K562 (cell line): Measurements from ENCODE around the gene GLIPR1. TPM values are rescaled to one million over a fixed set of nuclear protein-coding genes. Genes with fewer than 3 reads are reported as not detected.
"Not testable (repeated sequence)": the region's sequence is repeated elsewhere in the genome, so short reads cannot be mapped to it uniquely, and the experiment has no call there.

ENCODE experiments used
- ATAC-seq: fragments of 200-7000 bp; cut with Tn5 transposase; 3 replicates; pipeline ENCODE4 v1.9.1; 2020; ENCODE audit warnings: moderate library complexity
- BruUV-seq: library from RNA; stranded (reverse); fragments of 400-500 nt; replicated peaks from 2 replicates; lab custom pipeline; 2021; lab: Mats Ljungman, UMichigan
- CTCF ChIA-PET: fragments of 300-600 bp; formaldehyde crosslinking; extraction: SDS; loops from one replicate; lab custom pipeline; 2021; ENCODE audit warnings: low intra/inter-chr PET ratio; lab: Yijun Ruan, JAX
- POLR2A ChIA-PET: fragments of 300-600, 350-650 bp; sonication (Branson Sonifier 250); formaldehyde crosslinking; extraction: SDS; loops from one replicate; lab custom pipeline; 2021; ENCODE audit warnings: antibody characterized with exemption, inconsistent platforms; lab: Yijun Ruan, JAX
- DNase-seq, 4 experiments: peaks; one replicate each; pipeline versions ENCODE4 v3.0.0 to v3.0.0-alpha.2; 2011 to 2018; ENCODE audit warnings: low spot score in 3 of 4, mixed read lengths in 3 of 4; ENCODE audit errors: extremely low read depth in 1 of 4
- FAIRE-seq: peaks from 2 replicates; lab custom pipeline; 2011; peaks lifted over from hg19 to GRCh38; lab: Jason Lieb, UNC
- H2AFZ ChIP-seq: 2 replicates; pipeline ENCODE4 v1.6.0; 2011; ENCODE audit warnings: low read depth, low read length, control low read depth, inconsistent platforms
- H3K27ac ChIP-seq: fragments of 200-600 bp; 3 replicates; pipeline ENCODE4 v1.8.0; 2011; ENCODE audit warnings: low read depth, mild to moderate bottlenecking, control low read depth, inconsistent platforms, low read length, moderate library complexity, mixed read lengths; ENCODE audit errors: extremely low read depth
- H3K27me3 ChIP-seq, 2 experiments: fragments of 300-600 bp in 1 of 2; 2 replicates in 1 of 2; 3 replicates in 1 of 2; pipeline versions ENCODE4 v1.6.0 to v1.8.0; 2011; ENCODE audit warnings: inconsistent platforms in 2 of 2, low read length in 2 of 2, mild to moderate bottlenecking in 1 of 2, mixed read lengths in 1 of 2, moderate library complexity in 1 of 2; ENCODE audit not compliant: control insufficient read depth in 2 of 2, insufficient read depth in 2 of 2
- H3K36me3 ChIP-seq: fragments of 300-600 bp; 3 replicates; pipeline ENCODE4 v1.8.0; 2011; ENCODE audit warnings: mild to moderate bottlenecking, low read length, inconsistent platforms; ENCODE audit not compliant: control insufficient read depth, insufficient read depth
- H3K4me1 ChIP-seq, 2 experiments: fragments of 200-600 bp in 1 of 2; replicated peaks in 1 of 2; 2 replicates in 1 of 2; 3 replicates in 1 of 2; pipeline versions ENCODE4 v1.5.1 to v1.8.0; 2011; ENCODE audit warnings: inconsistent platforms in 2 of 2, low read length in 2 of 2, mild to moderate bottlenecking in 1 of 2, mixed read lengths in 1 of 2, moderate library complexity in 1 of 2; ENCODE audit not compliant: control insufficient read depth in 2 of 2, insufficient read depth in 2 of 2
- H3K4me2 ChIP-seq: 2 replicates; pipeline ENCODE4 v1.6.1; 2011; ENCODE audit warnings: low read length, control low read depth, inconsistent platforms, mixed read lengths; ENCODE audit not compliant: insufficient read depth
- H3K4me3 ChIP-seq: fragments of 200-600 bp; sonication (generic), shearing (Covaris generic); 2 replicates; pipeline ENCODE4 v1.5.1; 2016; ENCODE audit warnings: control low read depth, inconsistent platforms
- H3K79me2 ChIP-seq: fragments of 200-600 bp; 3 replicates; pipeline ENCODE4 v1.8.0; 2011; ENCODE audit warnings: low read length, inconsistent platforms; ENCODE audit not compliant: control insufficient read depth, insufficient read depth
- H3K9ac ChIP-seq, 2 experiments: 2 replicates each; pipeline versions ENCODE4 v1.6.0 to v1.6.1; 2011; ENCODE audit warnings: low read depth in 2 of 2, low read length in 2 of 2, control low read depth in 1 of 2, inconsistent platforms in 1 of 2, mild to moderate bottlenecking in 1 of 2, mixed read lengths in 1 of 2; ENCODE audit not compliant: insufficient read depth in 1 of 2
- H3K9me1 ChIP-seq: one replicate; pipeline ENCODE4 v1.6.0; 2011; ENCODE audit warnings: inconsistent platforms, mild to moderate bottlenecking, low read length, moderate library complexity; ENCODE audit not compliant: control insufficient read depth, insufficient read depth
- H3K9me3 ChIP-seq: replicated peaks from 2 replicates; pipeline ENCODE4 v1.5.1; 2011; ENCODE audit warnings: low read depth, low read length, inconsistent platforms; ENCODE audit not compliant: control insufficient read depth, insufficient read depth
- H4K20me1 ChIP-seq: replicated peaks from 2 replicates; pipeline ENCODE4 v1.6.1; 2011; ENCODE audit warnings: low read length, inconsistent platforms, mixed read lengths; ENCODE audit not compliant: control insufficient read depth, insufficient read depth
- HNRNPL ChIP-seq: fragments of 200-400 bp; formaldehyde crosslinking; IDR thresholded peaks from 2 replicates; pipeline ENCODE4 v1.6.1; 2017; ENCODE audit warnings: low read depth, mild to moderate bottlenecking, low read length
- NBN ChIP-seq: fragments of 450-650 bp; IDR thresholded peaks from 2 replicates; pipeline ENCODE4 v1.6.1; 2016; ENCODE audit warnings: low read depth, mild to moderate bottlenecking
- POLR2B ChIP-seq: fragments of 450-650 bp; IDR thresholded peaks from 2 replicates; pipeline ENCODE4 v1.6.1; 2018; ENCODE audit warnings: low read depth; ENCODE audit not compliant: partially characterized antibody
- WGBS: fragments of 100-300 bp; shearing (Covaris generic); methylation state at CpG from one replicate; pipeline ENCODE4 v1.1.6; 2016; ENCODE audit warnings: low coverage, mixed read lengths; ENCODE audit not compliant: insufficient coverage; ENCODE audit errors: missing lambda C conversion rate; 5-methylcytosine and 5-hydroxymethylcytosine counted together
- in situ Hi-C: fragments of 300-500 bp; cut with MboI; formaldehyde crosslinking; loops from 4 replicates; pipeline ENCODE4 v1.15.0; 2018; ENCODE audit warnings: inconsistent platforms, mixed read lengths
- intact Hi-C: fragments of 100-400 bp; cut with micrococcal nuclease; formaldehyde crosslinking; loops from 2 replicates; pipeline ENCODE4 v1.14.2; 2022
- polyA plus RNA-seq, 8 experiments: library from polyadenylated mRNA; depleted of rRNA in 4 of 8; stranded (reverse) in 5 of 8; unstranded in 3 of 8; fragments of >200 nt; fragmentation: Nextera tagmentation in 2 of 8; fragmentation: Illumina TruSeq in 1 of 8; extraction: Ambion mirVana in 2 of 8; extraction: Trizol in 1 of 8; gene quantifications; 2 replicates each; pipeline versions ENCODE4 v1.2.1 to v1.2.3, GENCODE V29; 2011 to 2014; ENCODE audit warnings: inconsistent platforms in 1 of 8, missing spikeins in 1 of 8
- total RNA-seq, 7 experiments: library from RNA; depleted of rRNA in 6 of 7; stranded (reverse); fragments of >200 nt in 6 of 7; fragmentation: Illumina TruSeq in 2 of 7; extraction: Trizol in 2 of 7; gene quantifications; 2 replicates each; pipeline versions ENCODE4 v1.2.1 to v1.2.3, GENCODE V29; 2011 to 2021; ENCODE audit warnings: low replicate concordance in 1 of 7

The GLIPR1 gene
- total and polyA plus RNA-seq, 9 of the 15 experiments (the other 6 are each of a cell fraction or from before 2014, with no cell fraction given), result 0.26 to 2.1 (median 1.2) TPM

GRCh38 chr12:75439930-75440329, 40.6 kb upstream of the GLIPR1 start (continued):
- TF ChIP-seq NBN, result no peak
- TF ChIP-seq HNRNPL, result no peak
- no peak for TF ChIP-seq POLR2B

DNA sequence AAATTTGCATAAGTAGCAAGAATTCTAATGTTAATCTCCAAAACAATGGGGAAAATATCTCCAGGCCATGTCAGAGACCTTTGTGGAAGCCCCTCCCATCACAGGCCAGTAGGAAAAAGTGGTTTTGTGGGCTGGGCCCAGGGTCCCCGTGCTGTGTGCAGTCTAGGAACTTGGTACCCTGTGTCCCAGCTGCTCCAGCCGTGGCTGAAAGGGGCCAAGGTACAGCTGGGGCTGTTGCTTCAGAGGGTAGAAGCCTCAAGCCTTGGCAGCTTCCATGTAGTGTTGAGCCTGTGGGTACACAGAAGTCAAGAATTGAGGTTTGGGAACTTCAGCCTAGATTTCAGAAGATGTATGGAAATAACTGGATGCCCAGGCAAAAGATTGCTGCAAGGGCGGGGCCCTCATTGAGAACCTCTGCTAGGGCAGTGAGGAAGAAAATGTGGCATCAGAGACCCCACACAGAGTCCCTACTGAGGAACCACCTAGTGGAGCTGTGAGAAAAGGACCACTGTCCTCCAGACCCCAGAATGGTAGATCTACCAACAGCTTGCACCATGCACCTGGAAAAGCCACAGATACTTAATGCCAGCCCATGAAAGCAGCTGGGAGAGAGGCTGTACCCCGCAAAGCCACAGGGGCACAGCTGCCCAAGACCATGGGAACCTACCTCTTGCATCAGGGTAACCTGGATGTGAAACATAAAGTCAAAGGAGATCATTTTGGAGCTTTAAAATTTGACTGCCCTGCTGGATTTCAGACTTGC, 38.7 kb upstream of the GLIPR1 start:
- H4K20me1 ChIP-seq, H2AFZ ChIP-seq, BruUV-seq, POLR2A ChIA-PET, H3K4me1 ChIP-seq, H3K36me3 ChIP-seq, H3K9ac ChIP-seq, H3K27me3 ChIP-seq, DNase-seq, H3K79me2 ChIP-seq, H3K9me1 ChIP-seq, H3K4me3 ChIP-seq, ATAC-seq, in situ Hi-C loops, intact Hi-C loops, H3K9me3 ChIP-seq, H3K27ac ChIP-seq, FAIRE-seq, CTCF ChIA-PET, H3K4me2 ChIP-seq: not testable (repeated sequence)
- WGBS, result 2% methylated on average over 4 of the region's 4 CpGs

- H3K36me3 ChIP-seq, POLR2A ChIA-PET, ATAC-seq, H3K4me1 ChIP-seq, FAIRE-seq, H3K9me1 ChIP-seq, DNase-seq, H3K4me2 ChIP-seq, H3K9ac ChIP-seq, intact Hi-C loops, H3K27me3 ChIP-seq, H4K20me1 ChIP-seq, BruUV-seq, H2AFZ ChIP-seq, H3K4me3 ChIP-seq, in situ Hi-C loops, H3K79me2 ChIP-seq, H3K9me3 ChIP-seq, H3K27ac ChIP-seq, CTCF ChIA-PET: not testable (repeated sequence)
- WGBS, result 0% methylated on average over 3 of the region's 3 CpGs
These were observed 38.1 kb upstream of the GLIPR1 start for GRCh38 chr12:75442454-75442853.
